PFSK-1 (cell line): Measurements from ENCODE around the gene TNIP1. TPM values are rescaled to one million over a fixed set of nuclear protein-coding genes. Genes with fewer than 3 reads are reported as not detected.
A peak's percentile ranks its signal among the peaks of the same experiment; 100 is the strongest.

Source experiments
- FOXP2 ChIP-seq: optimal IDR thresholded peaks from 2 replicates; pipeline ENCODE3; 2011; ENCODE audit warnings: borderline replicate concordance, control low read depth, inconsistent platforms; ENCODE audit not compliant: insufficient read depth; ENCODE audit errors: extremely low read length, extremely low read depth
- POLR2AphosphoS5 ChIP-seq: IDR thresholded peaks from 2 replicates; pipeline ENCODE4 v1.6.1; 2012; ENCODE audit warnings: low read depth, mild to moderate bottlenecking, control low read depth, low read length, moderate library complexity
- REST ChIP-seq, 2 experiments: IDR thresholded peaks; 2 replicates each; pipeline versions ENCODE4 v1.6.1 to v1.8.0; 2011 to 2012; ENCODE audit warnings: low read depth in 2 of 2, low read length in 2 of 2, control low read depth in 1 of 2, inconsistent platforms in 1 of 2, mild to moderate bottlenecking in 1 of 2, moderate library complexity in 1 of 2; ENCODE audit not compliant: insufficient read depth in 1 of 2
- SIN3A ChIP-seq: IDR thresholded peaks from 2 replicates; pipeline ENCODE4 v1.6.1; 2012; ENCODE audit warnings: mild to moderate bottlenecking, low read length, moderate library complexity, borderline replicate concordance; ENCODE audit not compliant: insufficient read depth
- TAF1 ChIP-seq: IDR thresholded peaks from 2 replicates; pipeline ENCODE4 v1.6.1; 2012; ENCODE audit warnings: low read length, control low read depth, borderline replicate concordance; ENCODE audit not compliant: insufficient read depth
- polyA plus RNA-seq: library from polyadenylated mRNA; unstranded; fragments of >200 nt; gene quantifications from one replicate; pipeline ENCODE4 v1.2.1, GENCODE V29; 2012; ENCODE audit warnings: low read depth, missing spikeins; ENCODE audit not compliant: insufficient read length

TNIP1 gene
- polyA plus RNA-seq = 74.0 TPM

GRCh38 chr5:151080613-151081430 is at the start of gene TNIP1:
Gene TNIP1 (minus strand): TSS chr5:151081034. CDS start chr5:151065095, 15,939 bp downstream.
- TF ChIP-seq FOXP2 (peak; percentile 98), TAF1 (no peak), REST (IDR thresholded peaks at IDR 0.05; ENCODE audit: insufficient read depth in 1 of 2, low read depth in 2 of 2, low read length in 2 of 2) (peak in 1 of 2 experiments; percentile 8; a peak in 1 of 4 replicates), POLR2AphosphoS5 (peak; percentile 21; the same call in 1 of the 2 replicates), SIN3A (peak; percentile 83; the same call in 1 of the 2 replicates)

GRCh38 chr5:151130235-151130921 is 49.5 kb upstream of the TNIP1 start:
- no peak for TF ChIP-seq REST (IDR thresholded peaks at IDR 0.05; ENCODE audit: insufficient read depth in 1 of 2, low read depth in 2 of 2, low read length in 2 of 2)
- TF ChIP-seq TAF1 = no peak
- no peak for TF ChIP-seq POLR2AphosphoS5
- TF ChIP-seq FOXP2 = no peak
- no peak for TF ChIP-seq SIN3A

- TF ChIP-seq SIN3A (no peak), FOXP2 (no peak), TAF1 (no peak), POLR2AphosphoS5 (no peak), REST (IDR thresholded peaks at IDR 0.05; ENCODE audit: insufficient read depth in 1 of 2, low read depth in 2 of 2, low read length in 2 of 2) (no peak)
Observed at GRCh38 chr5:151128817-151129216, 48.0 kb upstream of the TNIP1 start.

- TF ChIP-seq POLR2AphosphoS5 = no peak
- no peak for TF ChIP-seq TAF1
- TF ChIP-seq FOXP2 = no peak
- no peak for TF ChIP-seq REST (IDR thresholded peaks at IDR 0.05; ENCODE audit: insufficient read depth in 1 of 2, low read depth in 2 of 2, low read length in 2 of 2)
- TF ChIP-seq SIN3A = no peak
Observed at GRCh38 chr5:151127926-151128325, 47.1 kb upstream of the TNIP1 start.
